ENCODE results near the gene KIF26B. TPM values are rescaled to one million over a fixed set of nuclear protein-coding genes. Genes with fewer than 3 reads are reported as not detected.

KIF26B gene
- total and polyA plus RNA-seq, 10 of the 15 experiments (the other 5 are each of a cell fraction or from before 2014, with no cell fraction given), result 0.35 to 11.6 (median 2.2) TPM

- H3K9ac ChIP-seq (ENCODE audit: control insufficient read depth, insufficient read depth, low read length), result no peak overlapping the region
- 87% methylated on average over 3 of the region's 3 CpGs for WGBS (ENCODE audit: insufficient coverage, insufficient replicate concordance, low lambda C conversion rate, missing lambda C conversion rate)
- H3K79me2 ChIP-seq (ENCODE audit: control insufficient read depth, insufficient read depth, low read length), result no peaks in the 10 kb centered on the region
- in situ Hi-C loops (cut with MboI), result no loop called here
- intact Hi-C loops (cut with micrococcal nuclease; ENCODE audit: unreplicated experiment), result loop anchor here (10.0 kb wide), 1 partner anchor 56 kb away; no protein-coding TSS in a partner anchor
- H3K9me3 ChIP-seq (replicated peaks; ENCODE audit: control insufficient read depth, insufficient read depth, low read length), result no peaks in the 10 kb centered on the region
- no peaks in the 10 kb centered on the region for H3K36me3 ChIP-seq (ENCODE audit: control insufficient read depth in 2 of 2, insufficient read depth in 2 of 2, low read length in 1 of 2)
- H3K27me3 ChIP-seq (replicated peaks in 1 of 2; ENCODE audit: control insufficient read depth in 2 of 2, insufficient read depth in 2 of 2, low read length in 1 of 2), result no peaks in the 10 kb centered on the region
- BruUV-seq (replicated peaks), result no TSS peak
- ChIA-PET CTCF (no interaction called here), RAD21 (ENCODE audit: unreplicated experiment) (no interaction called here), SMC1A (ENCODE audit: uncharacterized antibody, unreplicated experiment) (interaction anchor here (0.6 kb wide), 1 partner anchor 138 kb away, joined by 3 read pairs; no protein-coding TSS in a partner anchor), POLR2A (no interaction called here)
- FAIRE-seq (no peak), DNase-seq (ENCODE audit: low read depth, low spot score) (no peak), ATAC-seq (no peak)
- no peak overlapping the region for H3K4me2 ChIP-seq (ENCODE audit: control insufficient read depth, insufficient read depth)
- TF ChIP-seq NFIC (IDR thresholded peaks at IDR 0.05; ENCODE audit: low read depth, low read length) (no peak), JUNB (IDR thresholded peaks at IDR 0.05) (no peak), MLLT1 (IDR thresholded peaks at IDR 0.05) (no peak), NR2F1 (conservative IDR thresholded peaks at IDR 0.05) (no peak), DPF2 (IDR thresholded peaks at IDR 0.05) (no peak), STAT1 (conservative IDR thresholded peaks at IDR 0.05) (no peak), ATF7 (IDR thresholded peaks at IDR 0.05; ENCODE audit: low read depth) (no peak), TARDBP (IDR thresholded peaks at IDR 0.05; ENCODE audit: borderline replicate concordance) (no peak)
- TF ChIP-seq, protein P1, sequence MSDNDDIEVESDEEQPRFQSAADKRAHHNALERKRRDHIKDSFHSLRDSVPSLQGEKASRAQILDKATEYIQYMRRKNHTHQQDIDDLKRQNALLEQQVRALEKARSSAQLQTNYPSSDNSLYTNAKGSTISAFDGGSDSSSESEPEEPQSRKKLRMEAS (IDR thresholded peaks at IDR 0.05; ENCODE audit: low read depth, low read length), result no peak
- TF ChIP-seq, protein P2, sequence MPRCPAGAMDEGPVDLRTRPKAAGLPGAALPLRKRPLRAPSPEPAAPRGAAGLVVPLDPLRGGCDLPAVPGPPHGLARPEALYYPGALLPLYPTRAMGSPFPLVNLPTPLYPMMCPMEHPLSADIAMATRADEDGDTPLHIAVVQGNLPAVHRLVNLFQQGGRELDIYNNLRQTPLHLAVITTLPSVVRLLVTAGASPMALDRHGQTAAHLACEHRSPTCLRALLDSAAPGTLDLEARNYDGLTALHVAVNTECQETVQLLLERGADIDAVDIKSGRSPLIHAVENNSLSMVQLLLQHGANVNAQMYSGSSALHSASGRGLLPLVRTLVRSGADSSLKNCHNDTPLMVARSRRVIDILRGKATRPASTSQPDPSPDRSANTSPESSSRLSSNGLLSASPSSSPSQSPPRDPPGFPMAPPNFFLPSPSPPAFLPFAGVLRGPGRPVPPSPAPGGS (IDR thresholded peaks at IDR 0.05; ENCODE audit: borderline replicate concordance, insufficient read depth, low read depth, low read length, poor library complexity, severe bottlenecking), result no peak
- H3K4me1 ChIP-seq (ENCODE audit: control insufficient read depth, insufficient read depth, low read length), result no peaks in the 10 kb centered on the region
- H2AFZ ChIP-seq (ENCODE audit: control insufficient read depth, low read depth, low read length), result no peak overlapping the region
- no peak overlapping the region for H3K27ac ChIP-seq (ENCODE audit: control insufficient read depth, insufficient read depth)
- no peaks in the 10 kb centered on the region for H4K20me1 ChIP-seq (ENCODE audit: control insufficient read depth, insufficient read depth)
- no peak overlapping the region for H3K4me3 ChIP-seq
Observed at GRCh38 chr1:245748646-245749045, 593.9 kb downstream of the KIF26B start.
